Hindlimb muscle (tissue), 1 donor: ENCODE data around the gene USP3. TPM values are rescaled to one million over a fixed set of nuclear protein-coding genes. Genes with fewer than 3 reads are reported as not detected.

ENCODE experiments used
- DNase-seq: peaks from one replicate; pipeline ENCODE4 v3.0.0-alpha.2; 2013
- polyA plus RNA-seq: library from polyadenylated mRNA; unstranded; fragments of 120-200 nt; gene quantifications from one replicate; pipeline ENCODE4 v1.2.1, GENCODE V29; 2013; ENCODE audit not compliant: insufficient read length

Gene USP3
- 26.4 TPM for polyA plus RNA-seq

DNA sequence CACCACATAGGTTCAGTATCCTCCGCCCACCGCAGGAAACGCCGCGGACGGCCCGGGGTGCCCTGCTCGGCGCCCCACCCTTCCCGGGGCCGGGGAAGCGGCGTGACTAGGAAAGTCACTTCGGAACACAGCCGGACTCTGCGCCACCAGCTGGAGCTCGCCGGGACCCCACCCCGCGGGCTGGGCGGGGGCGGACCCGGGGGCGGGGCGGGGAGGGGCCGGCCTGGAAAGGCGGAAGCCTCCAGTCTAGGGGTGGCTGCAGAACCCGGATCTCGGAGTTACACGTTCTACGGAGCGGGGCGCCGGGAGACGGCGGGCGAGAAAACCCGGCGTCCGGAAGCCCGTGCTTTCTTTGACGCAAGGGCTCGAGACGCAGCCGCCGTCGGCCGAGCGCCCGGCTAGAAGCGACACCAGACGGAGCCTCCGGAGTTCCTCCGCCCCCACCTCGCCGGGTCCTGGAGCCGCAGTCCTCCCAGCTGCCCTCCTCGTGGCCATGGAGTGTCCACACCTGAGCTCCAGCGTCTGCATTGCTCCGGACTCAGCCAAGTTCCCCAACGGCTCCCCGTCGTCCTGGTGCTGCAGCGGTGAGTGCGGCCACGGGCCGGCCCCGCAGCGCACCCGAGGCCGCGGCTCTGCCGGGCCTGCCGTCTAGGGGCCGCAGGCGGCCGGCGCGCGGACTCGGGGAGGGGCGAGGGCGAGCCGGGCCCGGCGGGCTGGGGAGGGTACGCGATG, at the start of gene USP3:
Gene USP3, plus strand, starts transcription at position 347 of the 732 bp plus-strand sequence. Its CDS starts 147 bp downstream, at position 494.
- DNase-seq: peak; percentile 97

GRCh38 chr15:63456258-63456657, 48.1 kb upstream of the USP3 start:
- no peak for DNase-seq

DNA sequence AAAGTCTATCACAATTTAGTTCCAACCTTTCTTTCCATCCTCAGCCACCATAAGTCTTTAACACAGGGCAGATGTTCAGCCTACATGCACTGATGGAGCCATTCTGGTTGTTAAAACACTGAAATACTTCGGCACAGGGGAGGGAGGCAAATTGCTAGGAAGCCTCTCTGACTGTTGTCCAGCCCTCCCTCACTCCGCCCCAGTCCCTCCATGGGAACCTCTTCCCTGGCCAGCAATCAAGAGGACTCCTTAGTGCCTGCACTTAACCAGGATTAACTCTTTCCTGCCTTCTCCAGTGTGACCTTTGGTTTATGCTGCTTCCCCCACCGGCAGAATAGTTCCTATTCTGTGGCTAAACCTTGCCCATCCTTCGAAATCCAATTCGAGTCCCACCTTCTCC, 47.0 kb upstream of the USP3 start:
- DNase-seq: no peak

DNA sequence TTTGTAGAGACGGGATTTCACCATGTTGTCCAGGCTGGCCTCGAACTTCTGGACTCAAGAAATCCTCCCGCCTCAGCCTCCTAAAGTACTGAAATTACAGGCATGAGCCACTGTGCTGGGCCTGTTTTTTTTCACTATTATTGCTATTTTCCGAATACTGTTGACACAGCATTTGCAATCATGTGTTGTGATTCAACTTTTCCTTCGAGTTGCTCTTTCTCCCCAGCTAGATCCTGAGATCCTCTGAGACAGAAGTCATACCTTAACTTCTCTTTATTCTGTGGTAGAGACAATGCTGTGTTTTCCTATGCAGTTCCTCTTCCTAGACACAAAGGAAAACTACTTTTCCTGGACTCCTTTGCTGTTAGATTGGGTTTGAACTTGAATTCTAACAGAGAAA, 46.4 kb upstream of the USP3 start:
- DNase-seq: no peak

GRCh38 chr15:63458794-63459395, 45.5 kb upstream of the USP3 start:
- no peak for DNase-seq

- no peak for DNase-seq
Observed at GRCh38 chr15:63460210-63461155, 43.9 kb upstream of the USP3 start.

- DNase-seq: no peak
Observed at GRCh38 chr15:63461230-63461985, 43.0 kb upstream of the USP3 start.

DNA sequence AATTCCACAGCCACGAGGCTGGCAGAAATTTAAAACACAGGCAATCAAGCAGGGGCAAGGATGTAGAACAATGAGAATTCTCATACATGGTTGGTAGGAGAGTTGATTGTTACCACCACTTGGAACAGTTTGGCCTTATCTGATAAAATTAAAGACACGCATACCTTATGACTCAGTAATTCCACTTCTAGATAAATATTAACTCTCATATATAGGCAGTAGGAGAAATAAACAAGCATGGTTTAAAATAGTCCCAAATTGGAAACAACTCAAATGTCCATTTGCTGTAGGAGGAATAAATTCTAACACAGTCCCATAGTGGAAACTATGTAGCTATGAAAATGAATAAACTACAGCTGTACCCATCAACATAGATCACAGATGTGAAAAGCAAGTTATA, 42.3 kb upstream of the USP3 start:
- DNase-seq: no peak

- DNase-seq: no peak
Observed at GRCh38 chr15:63463036-63463435, 41.4 kb upstream of the USP3 start.

GRCh38 chr15:63463793-63464192, 40.6 kb upstream of the USP3 start:
- no peak for DNase-seq

DNA sequence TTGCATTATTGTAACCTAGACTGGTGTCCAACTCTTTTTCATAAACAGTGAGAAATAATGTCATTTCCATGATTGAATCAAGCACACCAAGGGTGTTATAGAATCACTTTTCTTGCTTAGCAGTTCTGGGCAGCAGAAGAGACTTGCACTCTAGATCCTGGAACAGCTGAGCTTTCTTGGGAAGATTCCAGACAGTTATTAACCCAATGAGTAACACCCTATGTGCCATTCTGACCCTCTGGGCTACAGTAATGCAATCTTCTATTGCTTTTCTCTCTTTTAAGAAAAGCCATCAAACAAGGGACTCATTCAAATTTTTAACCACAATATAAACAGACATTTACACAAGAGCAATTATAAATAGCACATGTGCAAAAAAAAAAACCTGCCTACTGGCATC, 39.3 kb upstream of the USP3 start:
- DNase-seq: no peak

DNA sequence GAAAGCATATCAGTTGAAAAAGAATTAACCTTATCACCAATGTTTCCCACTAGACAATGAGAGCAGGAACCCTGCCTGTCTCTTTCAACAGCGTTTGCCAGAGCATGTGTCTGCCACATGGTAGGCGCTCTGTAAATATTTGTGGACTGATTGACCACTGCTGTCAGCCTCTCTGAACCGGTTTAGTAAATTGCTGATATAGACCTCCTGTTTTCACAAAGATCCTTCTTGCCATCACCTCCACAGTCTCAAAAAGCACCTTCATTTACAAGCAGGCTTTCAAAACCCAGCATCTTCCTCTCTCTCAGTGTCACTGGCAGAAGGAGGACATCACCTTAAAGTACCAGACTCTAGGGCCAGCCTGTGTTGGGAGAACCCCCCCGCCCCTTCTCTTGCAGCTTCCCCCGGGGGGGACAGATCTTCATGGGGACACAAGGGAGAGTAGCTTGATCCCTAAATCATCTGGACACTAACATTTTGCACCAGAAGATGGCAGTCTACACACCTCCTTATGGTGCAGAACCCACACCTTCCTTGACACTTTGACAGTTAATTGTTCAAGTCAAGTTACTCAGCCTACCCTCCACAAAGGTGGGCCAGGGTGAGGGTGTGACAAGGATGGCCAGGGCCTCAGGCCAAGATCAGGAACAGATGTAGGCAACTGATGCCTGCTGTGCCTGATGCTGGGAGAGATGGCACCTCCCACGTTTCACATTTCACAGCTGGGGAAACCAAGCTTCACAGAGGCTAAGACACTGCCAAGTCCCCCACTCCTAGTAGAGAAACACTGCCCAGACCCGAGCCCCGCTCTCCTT, 37.8 kb upstream of the USP3 start:
- peak; percentile 67 for DNase-seq

GRCh38 chr15:63469190-63469589, 35.2 kb upstream of the USP3 start:
- DNase-seq: no peak

DNA sequence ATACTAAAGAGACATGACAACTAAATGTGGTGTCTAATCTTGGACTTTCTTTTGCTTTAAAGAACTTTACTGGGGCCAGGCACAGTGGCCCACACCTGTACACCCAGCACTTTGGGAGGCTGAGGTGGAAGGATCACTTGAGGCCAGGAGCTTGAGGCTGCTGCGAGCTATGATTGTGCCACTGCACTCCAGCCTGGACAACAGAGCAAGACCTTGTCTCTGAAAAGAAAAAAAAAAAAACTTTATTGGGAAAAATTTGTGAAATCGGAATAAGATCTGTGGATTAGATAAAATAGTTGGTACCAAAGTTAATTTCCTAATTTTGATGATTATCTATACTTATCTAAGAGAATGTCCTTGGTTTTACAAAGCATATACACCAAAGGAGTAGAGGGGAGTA, 34.4 kb upstream of the USP3 start:
- DNase-seq: no peak

DNA sequence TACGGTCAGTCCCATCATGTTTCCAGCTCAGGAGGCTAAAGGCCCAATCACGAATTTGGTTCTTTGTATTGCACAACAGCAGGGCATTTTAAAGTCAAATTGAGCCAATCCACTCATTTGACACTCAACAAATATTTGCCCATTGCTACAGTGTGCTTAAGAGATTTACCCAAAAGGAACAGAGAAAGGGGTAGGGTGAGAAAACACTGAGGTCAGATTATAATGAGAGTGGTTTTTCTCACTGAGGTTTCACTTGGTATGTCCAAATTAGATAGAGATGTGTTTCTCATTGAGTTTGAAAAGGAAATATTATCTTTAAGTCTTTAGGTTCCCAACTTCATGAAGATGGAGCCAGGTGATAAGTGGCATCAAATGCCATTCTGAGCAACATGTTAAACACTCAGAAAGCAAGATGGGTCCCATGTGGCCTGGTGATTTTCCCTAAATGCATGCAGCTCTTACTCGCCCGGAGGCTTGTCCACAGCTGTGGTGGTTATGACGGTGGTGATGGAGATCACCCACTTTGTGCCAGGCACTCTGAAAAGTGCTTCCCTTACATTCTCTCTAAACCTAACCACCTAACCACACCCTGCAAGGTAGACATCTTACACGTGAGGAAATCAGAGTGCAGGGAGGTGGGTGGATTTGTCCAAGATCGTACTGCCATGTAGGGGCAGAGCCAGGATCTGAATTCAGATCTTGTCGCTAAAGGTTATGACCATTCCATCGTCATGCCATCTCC, 31.2 kb upstream of the USP3 start:
- no peak for DNase-seq

GRCh38 chr15:63473749-63473998, 30.7 kb upstream of the USP3 start:
- no peak for DNase-seq

DNA sequence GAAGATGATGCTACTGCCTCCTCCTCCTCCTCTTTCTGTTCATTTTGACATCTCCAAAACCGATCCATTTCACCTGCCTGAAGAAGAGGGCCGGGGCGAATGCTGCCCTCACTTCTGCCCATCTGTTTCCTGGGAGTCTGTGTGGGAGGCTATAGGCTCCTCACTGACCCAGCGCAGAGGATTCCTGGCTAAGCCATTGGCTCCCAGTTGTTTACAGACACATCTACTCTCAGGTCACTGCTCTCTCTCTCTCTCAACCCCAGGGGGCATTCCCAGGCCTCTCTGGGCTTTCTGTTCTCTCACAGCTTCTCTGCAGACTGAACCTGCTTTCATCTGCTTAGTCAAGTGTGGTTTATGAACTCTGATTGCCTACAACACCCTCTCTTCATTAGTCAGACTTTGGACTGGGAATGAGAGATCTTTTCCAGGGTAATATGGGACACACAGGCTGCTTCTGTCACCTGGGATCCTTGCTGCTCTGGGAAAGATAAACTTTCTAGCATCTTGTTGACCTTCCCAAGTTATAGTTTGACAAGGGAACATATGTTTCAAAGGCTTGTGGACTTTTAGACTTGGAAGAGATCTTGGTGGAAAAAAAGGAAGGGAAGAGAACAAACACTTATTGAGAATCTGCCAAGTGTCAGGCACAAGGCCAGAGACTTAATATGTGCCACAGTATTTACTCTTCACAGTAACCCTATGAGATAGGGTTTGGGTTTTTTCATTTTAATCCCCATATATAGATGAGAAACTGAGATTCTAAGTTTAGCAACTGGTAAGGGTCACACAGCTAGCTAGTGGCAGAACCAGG, 30.2 kb upstream of the USP3 start:
- DNase-seq: no peak

DNA sequence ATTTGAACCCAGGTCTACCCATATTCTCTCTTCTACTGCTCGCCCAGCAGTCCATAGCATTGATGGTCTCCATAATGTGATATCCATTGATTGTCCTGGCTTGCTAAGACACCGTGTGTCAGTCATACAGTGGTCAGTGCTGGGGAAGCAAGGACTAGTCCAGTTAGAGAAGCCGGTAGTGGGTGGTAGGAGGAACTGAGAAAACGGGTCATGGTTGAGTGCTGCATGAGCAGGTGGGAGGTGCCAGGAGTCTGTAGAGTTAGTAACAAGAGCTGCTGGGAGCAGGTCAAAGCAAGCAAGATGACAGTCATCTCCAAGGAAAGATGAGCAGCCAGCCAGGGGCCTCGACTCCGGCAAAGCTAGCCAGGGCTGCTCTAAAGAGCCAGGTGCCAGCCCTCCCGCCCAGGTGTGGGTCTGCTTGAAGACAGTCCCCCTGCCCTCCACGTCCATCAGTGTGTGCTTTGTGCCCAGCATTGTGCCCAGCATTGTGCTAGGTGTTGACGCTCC, 29.5 kb upstream of the USP3 start:
- no peak for DNase-seq

DNA sequence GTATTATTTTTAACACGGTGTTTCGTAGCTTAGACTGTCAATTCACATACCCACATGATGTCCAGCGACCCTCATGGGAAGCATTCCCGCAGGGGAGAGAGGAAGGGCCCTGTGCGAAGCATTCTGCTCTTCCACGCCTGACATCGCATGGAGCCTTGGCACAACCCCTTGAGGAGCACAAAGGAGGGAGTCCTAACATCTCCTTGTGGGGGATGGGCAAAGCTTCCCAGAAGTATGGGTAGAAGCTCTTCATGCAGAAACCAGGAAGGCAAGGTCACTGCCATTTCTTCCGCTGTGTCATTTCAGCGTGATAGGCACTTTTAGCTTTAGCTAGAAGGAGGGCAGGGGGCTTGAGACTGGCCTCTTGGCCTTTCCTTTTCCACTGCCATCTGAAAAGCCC, 28.7 kb upstream of the USP3 start:
- DNase-seq: no peak

DNA sequence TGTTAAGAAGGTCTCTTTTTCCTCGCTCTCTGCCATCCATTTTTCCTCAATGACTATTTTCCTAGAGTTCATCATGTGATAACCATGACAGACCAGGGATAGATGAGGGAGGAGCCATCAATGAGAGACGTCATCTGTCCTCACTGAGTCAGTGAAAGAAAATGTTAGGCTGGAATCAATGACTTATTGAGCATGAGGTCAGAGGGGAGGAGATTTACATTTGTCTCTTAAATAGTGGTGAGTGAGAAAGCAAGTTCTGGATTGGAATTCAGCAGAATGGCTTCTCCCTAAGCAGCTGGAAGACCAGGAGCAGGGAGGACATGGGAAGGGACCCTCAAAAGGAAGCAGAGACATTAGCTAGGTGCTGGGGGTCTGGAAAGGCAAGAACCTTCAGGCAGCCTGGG, 28.2 kb upstream of the USP3 start:
- DNase-seq: peak; percentile 53
